Peyer's patch (tissue), 4 donors: ENCODE measurements around the gene RCSD1. TPM values are rescaled to one million over a fixed set of nuclear protein-coding genes. Genes with fewer than 3 reads are reported as not detected.

Source experiments
- DNase-seq, 3 donors: peaks; one replicate each; pipeline ENCODE4 v3.0.0-alpha.2; 2017 to 2019
- H3K27ac ChIP-seq, 4 donors: fragments of 200-600 bp; sonication (generic); one replicate each; pipeline ENCODE4 v1.5.1; 2016 to 2019
- H3K27me3 ChIP-seq, 2 donors: fragments of 200-600 bp; sonication (generic); one replicate each; pipeline ENCODE4 v1.5.1; 2019
- H3K36me3 ChIP-seq, 3 donors: fragments of 200-600 bp; sonication (generic); one replicate each; pipeline ENCODE4 v1.5.1; 2016 to 2019
- H3K4me1 ChIP-seq, 4 donors: fragments of 200-600 bp; sonication (generic); one replicate each; pipeline ENCODE4 v1.5.1; 2016 to 2019
- H3K4me3 ChIP-seq, 4 donors: fragments of 200-600 bp; sonication (generic); 1 replicate in 3 of 4; 2 replicates in 1 of 4; pipeline ENCODE4 v1.5.1; 2016 to 2019; ENCODE audit warnings: mild to moderate bottlenecking in 1 of 4
- H3K9me3 ChIP-seq, 4 donors: fragments of 200-600 bp; sonication (generic); one replicate each; pipeline ENCODE4 v1.5.1; 2016 to 2019; ENCODE audit warnings: mild to moderate bottlenecking in 1 of 4
- CTCF ChIP-seq, 6 experiments: fragments of 450-650 bp in 4 of 6; fragments of 200-600 bp in 2 of 6; sonication (generic) in 1 of 6; IDR thresholded peaks; one replicate each; pipeline ENCODE4 v1.5.1; 2017 to 2019; ENCODE audit warnings: antibody characterized with exemption in 6 of 6, mild to moderate bottlenecking in 3 of 6, moderate library complexity in 1 of 6
- POLR2A ChIP-seq, 2 donors: fragments of 450-650 bp; IDR thresholded peaks; one replicate each; pipeline ENCODE4 v1.5.1; 2017; ENCODE audit warnings: antibody characterized with exemption in 2 of 2, mild to moderate bottlenecking in 2 of 2, moderate library complexity in 2 of 2
- total RNA-seq, 4 donors: library from RNA; depleted of rRNA; stranded (reverse); fragments of >200 nt; gene quantifications; one replicate each; pipeline ENCODE4 v1.1.0, GENCODE V29; 2016

RCSD1 gene
- total RNA-seq, 4 donors from 2014 or later, result 6.7 to 95.7 (median 11.5) TPM

DNA sequence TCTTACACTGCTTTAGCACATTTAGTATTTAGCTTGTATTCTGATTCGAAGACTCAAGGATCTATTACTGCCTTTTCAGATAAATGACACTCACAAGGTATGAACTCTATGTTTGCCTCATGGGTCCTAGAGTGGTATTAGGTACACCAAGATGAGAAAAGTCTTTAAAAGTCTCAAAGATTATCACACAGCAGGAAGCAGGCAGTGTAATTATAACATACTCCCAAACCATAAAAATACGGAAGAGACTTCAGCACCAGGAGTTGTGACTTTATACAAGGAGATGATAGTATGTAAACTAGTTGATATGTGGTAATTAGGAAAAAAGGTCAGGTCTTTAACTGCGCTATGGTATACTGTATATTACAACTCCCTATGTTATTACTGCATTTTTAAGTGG is 11.2 kb upstream of the RCSD1 start:
- TF ChIP-seq POLR2A (IDR thresholded peaks at IDR 0.05), result no peak
- no peak for TF ChIP-seq CTCF (IDR thresholded peaks at IDR 0.05)
- Histone ChIP-seq H3K36me3 (no peaks in the 10 kb centered on the region), H3K4me3 (no peak overlapping the region), H3K27ac (peak overlapping the region; percentile 54 to 85 (median 79)), H3K4me1 (peaks cover 0 to 19% (median 18%) of the 10 kb centered on the region in 4 donors), H3K9me3 (no peaks in the 10 kb centered on the region), H3K27me3 (no peaks in the 10 kb centered on the region)
- no peak for DNase-seq

GRCh38 chr1:167620002-167620401 is 10.0 kb upstream of the RCSD1 start:
- DNase-seq, result peak in 1 of 3 donors; percentile 44
- no peaks in the 10 kb centered on the region for H3K36me3 ChIP-seq
- H3K4me3 ChIP-seq, result no peak overlapping the region
- H3K27ac ChIP-seq, result peak overlapping the region in 3 of 4 donors; percentile 39 to 80 (median 78)
- H3K9me3 ChIP-seq, result no peaks in the 10 kb centered on the region
- H3K27me3 ChIP-seq, result no peaks in the 10 kb centered on the region
- peaks cover 0 to 19% (median 18%) of the 10 kb centered on the region in 4 donors for H3K4me1 ChIP-seq
- no peak for TF ChIP-seq CTCF (IDR thresholded peaks at IDR 0.05)
- no peak for TF ChIP-seq POLR2A (IDR thresholded peaks at IDR 0.05)

GRCh38 chr1:167621780-167622313 is 8.2 kb upstream of the RCSD1 start:
- TF ChIP-seq POLR2A (IDR thresholded peaks at IDR 0.05) (no peak), CTCF (IDR thresholded peaks at IDR 0.05) (no peak)
- H3K27ac ChIP-seq, result peak overlapping the region in 1 of 4 donors; percentile 78
- DNase-seq, result peak in 2 of 3 donors; percentile 44 to 47
- no peaks in the 10 kb centered on the region for H3K36me3 ChIP-seq
- no peak overlapping the region for H3K4me3 ChIP-seq
- no peaks in the 10 kb centered on the region for H3K9me3 ChIP-seq
- no peaks in the 10 kb centered on the region for H3K27me3 ChIP-seq
- peaks cover 0 to 14% (median 10%) of the 10 kb centered on the region in 4 donors for H3K4me1 ChIP-seq

DNA sequence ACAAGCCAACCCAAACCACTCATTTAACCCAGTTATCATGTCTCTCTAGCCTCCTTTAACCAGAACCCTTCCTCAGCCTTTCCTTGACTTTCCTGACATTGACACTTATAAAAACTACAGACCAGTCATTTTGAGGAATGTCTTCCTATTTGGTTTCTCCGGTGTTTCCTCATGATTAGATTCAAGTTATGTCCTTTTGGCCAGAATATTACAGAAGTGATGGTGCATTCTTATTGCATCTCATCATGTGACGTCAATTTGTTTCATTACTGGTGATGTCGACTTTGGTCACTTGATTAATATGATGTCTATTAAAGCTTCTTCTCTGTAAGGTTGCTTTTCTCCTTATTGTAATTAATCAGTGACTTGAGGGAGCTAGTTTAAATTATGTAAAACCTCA is 6.1 kb upstream of the RCSD1 start:
- Histone ChIP-seq H3K36me3 (no peaks in the 10 kb centered on the region), H3K27ac (no peak overlapping the region), H3K4me1 (peaks cover 0 to 18% (median 10%) of the 10 kb centered on the region in 4 donors), H3K9me3 (no peaks in the 10 kb centered on the region), H3K27me3 (no peaks in the 10 kb centered on the region), H3K4me3 (no peak overlapping the region)
- TF ChIP-seq CTCF (IDR thresholded peaks at IDR 0.05) (no peak), POLR2A (IDR thresholded peaks at IDR 0.05) (no peak)
- no peak for DNase-seq

DNA sequence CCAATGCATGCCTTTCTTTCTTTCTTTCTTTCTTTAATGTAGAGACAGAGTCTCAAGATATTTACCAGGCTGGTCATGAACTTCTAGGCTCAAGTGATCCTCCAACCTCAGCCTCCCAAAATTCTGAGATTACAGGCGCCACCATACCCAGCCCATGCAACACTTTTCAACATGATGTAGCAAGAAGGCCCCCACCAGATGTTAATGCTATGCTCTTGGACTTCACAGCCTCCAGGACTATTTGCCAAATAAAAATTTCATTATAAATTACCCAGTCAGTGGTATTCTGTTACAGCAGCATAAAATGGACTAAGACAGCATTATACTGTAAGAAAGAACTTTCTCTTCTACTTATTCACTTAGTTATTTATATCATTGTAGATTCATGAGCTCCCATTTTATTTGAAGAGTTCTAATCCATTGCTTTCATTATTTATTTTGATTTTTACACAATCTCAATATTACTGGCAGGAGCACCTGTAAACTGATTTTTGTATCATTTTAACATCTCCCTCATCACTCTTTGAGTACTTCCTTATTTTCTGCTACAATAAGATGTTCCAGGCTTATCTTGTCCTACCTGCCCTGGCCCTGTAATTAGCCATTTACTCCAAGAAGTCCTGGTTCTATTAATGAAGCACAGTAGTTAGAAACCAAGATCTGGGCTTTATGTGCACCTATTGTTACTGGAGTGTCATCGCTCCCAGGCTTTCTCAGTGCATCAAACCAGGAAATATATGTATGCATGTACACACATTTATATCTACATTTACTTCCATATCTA is 4.8 kb upstream of the RCSD1 start:
- Histone ChIP-seq H3K9me3 (no peaks in the 10 kb centered on the region), H3K27me3 (no peaks in the 10 kb centered on the region), H3K36me3 (no peaks in the 10 kb centered on the region), H3K4me1 (peaks cover 0 to 23% (median 12%) of the 10 kb centered on the region in 4 donors), H3K27ac (no peak overlapping the region), H3K4me3 (no peak overlapping the region)
- no peak for TF ChIP-seq CTCF (IDR thresholded peaks at IDR 0.05)
- no peak for TF ChIP-seq POLR2A (IDR thresholded peaks at IDR 0.05)
- DNase-seq, result peak in 1 of 3 donors; percentile 26
